ENCODE results near the gene S1PR4.
A peak's percentile ranks its signal among the peaks of the same experiment; 100 is the strongest.

The S1PR4 gene, protein sequence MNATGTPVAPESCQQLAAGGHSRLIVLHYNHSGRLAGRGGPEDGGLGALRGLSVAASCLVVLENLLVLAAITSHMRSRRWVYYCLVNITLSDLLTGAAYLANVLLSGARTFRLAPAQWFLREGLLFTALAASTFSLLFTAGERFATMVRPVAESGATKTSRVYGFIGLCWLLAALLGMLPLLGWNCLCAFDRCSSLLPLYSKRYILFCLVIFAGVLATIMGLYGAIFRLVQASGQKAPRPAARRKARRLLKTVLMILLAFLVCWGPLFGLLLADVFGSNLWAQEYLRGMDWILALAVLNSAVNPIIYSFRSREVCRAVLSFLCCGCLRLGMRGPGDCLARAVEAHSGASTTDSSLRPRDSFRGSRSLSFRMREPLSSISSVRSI

DNA sequence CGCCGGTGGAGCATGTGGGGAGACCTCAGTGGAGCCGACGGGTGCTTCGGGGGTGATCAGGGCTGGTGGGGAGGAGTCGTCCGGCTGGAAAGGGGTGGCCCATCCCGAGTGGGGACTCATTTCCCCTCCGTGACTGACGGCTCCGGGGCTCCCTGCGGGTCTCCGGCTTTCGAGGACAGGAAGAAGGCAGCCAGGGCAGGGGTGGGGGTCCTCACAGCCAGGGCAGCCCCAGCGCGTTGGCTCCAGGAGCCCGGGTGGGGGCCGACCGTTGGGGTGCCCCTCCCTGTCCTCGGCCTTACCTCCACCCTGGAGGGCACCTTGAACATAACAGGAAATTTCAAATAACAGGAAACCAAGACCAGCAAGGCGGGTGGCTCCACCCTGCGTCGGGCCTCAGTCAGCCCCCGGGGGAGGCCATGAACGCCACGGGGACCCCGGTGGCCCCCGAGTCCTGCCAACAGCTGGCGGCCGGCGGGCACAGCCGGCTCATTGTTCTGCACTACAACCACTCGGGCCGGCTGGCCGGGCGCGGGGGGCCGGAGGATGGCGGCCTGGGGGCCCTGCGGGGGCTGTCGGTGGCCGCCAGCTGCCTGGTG lies at the start of gene S1PR4:
TSS of gene S1PR4 (plus strand) at position 393 of the 596 bp plus-strand sequence. CDS start at position 417, 24 bp downstream.
- peak; percentile 31 to 42 for DNase-seq (ENCODE audit: low read depth in 1 of 2, low spot score in 1 of 2)

DNA sequence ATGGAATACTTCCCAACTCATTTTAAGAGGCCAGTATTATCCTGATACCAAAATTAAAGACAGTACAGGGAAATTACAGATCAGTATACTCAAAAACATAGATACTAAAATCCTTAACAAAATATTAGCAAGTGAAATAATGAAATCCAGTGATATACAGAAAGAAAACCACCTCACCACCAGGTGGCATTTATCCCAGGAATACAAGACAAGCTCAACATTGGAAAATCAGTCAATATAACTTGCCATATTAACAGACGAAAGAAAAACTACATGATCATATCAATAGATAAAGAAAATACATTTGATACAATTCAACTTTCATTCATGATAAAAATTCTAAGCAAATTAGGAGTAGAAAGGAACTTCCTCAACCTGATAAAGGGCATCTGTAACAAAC lies 49.5 kb upstream of the S1PR4 start:
- DNase-seq (ENCODE audit: low read depth in 1 of 2, low spot score in 1 of 2) = no peak

DNA sequence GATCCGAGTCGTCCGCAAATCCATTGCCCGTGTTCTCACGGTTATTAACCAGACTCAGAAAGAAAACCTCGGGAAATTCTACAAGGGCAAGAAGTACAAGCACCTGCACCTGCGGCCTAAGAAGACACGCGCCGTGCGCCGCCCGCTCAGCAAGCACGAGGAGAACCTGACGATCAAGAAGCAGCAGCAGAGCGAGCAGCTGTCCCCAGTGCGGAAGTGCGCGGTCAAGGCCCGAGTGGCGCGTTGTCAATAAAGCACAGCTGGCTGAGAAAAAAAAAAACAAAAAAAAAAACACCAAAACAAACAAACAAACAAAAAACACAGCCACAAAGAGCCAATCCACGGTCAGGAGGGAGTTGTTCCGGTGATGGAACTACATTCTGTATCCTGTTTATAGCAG lies 47.4 kb upstream of the S1PR4 start:
- no peak for DNase-seq (ENCODE audit: low read depth in 1 of 2, low spot score in 1 of 2)

DNA sequence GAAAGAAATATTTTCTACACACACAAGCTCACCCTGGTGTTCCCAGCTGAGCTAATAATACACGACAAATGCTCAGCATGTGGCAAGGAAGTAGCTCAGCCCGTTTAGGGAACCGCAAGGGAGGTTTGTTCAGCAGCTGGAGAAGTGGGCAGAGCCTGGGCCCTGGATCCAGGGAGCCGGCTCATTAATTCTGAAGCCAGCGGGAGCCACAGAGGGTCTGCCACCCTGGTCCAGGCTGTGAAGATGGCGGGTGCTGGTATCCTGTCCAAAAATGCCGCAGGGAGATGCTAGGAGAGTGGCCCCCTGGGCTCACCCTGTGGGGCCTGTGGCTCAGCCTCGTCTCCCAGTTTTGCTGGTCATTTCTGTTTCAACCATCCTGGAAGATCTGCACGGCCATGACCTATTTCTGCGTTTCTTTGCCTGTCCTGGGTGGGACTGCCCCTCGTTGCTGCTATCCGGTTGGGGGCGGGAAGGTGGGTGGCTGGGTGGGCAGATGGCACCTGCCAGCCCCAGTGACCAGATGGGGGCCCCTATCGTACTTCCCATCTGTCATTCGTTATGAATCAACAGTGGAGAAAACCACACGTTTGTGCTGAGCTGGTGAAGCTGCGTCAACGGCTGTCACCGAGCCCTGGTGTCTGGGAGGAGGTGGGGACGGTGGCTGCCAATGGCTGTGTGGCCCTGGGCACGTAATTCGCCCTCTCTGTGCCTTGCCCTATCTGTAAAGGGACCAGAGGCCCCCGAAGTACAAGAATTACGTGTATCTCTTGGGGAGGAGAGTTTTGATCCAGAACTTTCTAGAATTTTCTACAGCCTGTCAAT lies 45.4 kb upstream of the S1PR4 start:
- peak; percentile 49 to 69 for DNase-seq (ENCODE audit: low read depth in 1 of 2, low spot score in 1 of 2)

DNA sequence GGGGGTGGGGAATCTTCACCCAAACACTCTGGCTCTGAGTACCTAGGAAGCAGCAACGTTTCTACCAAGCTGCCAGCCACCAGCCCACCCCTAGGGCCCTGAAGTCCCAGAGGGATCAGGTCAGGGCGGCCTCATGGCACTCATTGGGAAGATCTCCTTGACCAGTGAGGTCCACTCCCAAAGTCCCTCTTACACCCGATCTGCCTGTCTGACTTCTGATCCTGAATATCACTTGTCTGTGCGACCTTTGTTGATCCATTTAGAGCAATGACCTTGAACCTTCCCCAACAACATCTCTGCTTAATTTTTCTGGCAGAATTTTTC lies 44.8 kb upstream of the S1PR4 start:
- DNase-seq (ENCODE audit: low read depth in 1 of 2, low spot score in 1 of 2) = no peak

DNA sequence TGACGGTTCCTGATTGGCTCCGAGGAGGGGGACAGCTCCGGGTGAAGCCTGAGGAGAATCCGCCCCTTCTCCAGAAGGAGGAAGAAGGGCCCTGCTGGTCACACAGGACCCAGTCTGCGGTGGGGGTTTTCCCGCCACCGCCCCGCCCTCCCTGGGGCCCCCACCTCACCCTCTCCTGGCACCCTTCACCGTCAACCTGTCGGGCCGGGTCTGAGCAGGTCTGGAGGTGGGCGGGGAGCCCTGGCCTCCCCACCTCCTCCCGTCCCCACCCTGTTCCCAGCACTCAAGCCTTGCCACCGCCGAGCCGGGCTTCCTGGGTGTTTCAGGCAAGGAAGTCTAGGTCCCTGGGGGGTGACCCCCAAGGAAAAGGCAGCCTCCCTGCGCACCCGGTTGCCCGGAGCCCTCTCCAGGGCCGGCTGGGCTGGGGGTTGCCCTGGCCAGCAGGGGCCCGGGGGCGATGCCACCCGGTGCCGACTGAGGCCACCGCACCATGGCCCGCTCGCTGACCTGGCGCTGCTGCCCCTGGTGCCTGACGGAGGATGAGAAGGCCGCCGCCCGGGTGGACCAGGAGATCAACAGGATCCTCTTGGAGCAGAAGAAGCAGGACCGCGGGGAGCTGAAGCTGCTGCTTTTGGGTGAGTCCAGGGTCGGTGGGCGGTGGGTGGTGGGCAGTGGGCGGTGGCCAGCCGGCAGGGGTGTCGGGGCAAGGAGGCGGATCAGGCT lies 42.4 kb upstream of the S1PR4 start, which contains the start of gene GNA15:
TSS of gene GNA15 (plus strand) at position 73 of the 723 bp plus-strand sequence. CDS start at position 491, 418 bp downstream.
- DNase-seq (ENCODE audit: low read depth in 1 of 2, low spot score in 1 of 2) = peak in 1 of 2 donors; percentile 21

DNA sequence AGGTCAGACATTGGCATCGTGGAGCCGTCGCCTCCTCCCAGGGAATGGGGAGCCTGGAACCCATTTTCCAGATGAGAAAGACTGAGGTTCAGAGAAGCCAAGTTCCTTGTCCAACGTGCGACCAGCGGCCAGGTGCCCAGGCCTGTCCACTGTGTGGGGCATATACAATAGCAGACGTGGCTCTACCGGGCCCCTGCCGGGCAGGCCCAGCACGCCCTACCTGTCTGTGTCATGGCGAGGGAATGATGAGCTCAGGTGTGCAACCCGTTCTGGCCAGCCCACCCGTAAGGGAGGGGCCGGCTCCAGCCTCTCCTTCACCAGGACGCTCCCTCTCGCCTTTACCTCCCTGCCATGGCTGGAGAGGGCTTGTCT lies 41.9 kb upstream of the S1PR4 start:
- DNase-seq (ENCODE audit: low read depth in 1 of 2, low spot score in 1 of 2) = no peak

DNA sequence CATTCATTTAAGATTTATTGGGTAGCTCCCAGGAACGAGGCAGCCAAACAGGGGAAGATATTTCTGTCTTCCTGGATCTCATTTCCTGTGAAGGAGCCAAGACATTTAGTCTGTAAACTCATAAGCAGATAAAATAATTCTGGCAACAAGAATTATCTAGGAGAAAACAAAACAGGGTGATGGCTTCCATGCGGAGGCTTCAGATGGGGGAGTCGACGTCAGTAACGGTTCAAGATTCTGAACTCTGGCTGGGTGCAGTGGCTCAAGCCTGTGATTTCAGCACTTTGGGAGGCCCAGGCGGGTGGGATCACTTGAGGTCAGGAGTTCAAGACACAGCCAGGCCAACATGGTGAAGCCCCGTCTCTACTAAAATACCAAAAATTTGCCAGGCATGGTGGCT lies 41.5 kb upstream of the S1PR4 start:
- DNase-seq (ENCODE audit: low read depth in 1 of 2, low spot score in 1 of 2) = no peak

DNA sequence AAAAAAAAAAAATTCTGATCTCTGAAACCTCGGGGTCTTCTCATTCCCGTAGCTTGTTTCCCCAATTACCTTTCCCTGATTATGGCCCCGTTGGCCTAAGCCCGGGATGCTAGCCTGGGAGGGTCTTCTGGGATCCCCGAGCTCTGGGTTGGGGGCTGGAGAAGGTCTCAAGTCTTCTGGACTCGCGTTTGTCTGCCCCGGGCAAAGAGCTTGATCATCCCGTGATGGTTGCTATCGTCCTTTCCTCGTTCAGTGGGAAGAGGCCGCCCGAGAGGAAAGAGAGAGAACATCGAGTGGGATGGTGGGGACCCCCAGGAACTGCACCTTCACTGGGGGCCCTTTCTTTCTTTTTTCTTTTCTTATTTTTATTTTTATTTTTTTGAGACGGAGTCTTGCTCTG lies 40.3 kb upstream of the S1PR4 start:
- DNase-seq (ENCODE audit: low read depth in 1 of 2, low spot score in 1 of 2) = no peak

DNA sequence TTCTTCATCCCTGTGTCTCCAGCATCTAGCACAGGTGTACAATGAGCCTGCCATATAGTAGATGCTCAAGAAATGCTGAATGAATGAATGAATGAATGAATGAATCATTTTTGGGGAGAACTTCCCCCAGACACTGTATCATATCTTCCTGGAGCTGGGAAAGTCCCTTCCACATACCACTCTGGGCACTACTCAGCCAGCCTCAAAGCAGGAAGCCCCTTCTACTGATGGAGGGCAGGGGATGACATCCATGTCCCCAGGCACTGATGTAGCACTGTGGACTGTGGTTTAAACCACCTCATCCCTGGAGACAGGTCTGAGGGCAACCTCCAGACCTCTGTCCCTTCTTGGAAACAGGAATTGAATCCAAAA lies 37.9 kb upstream of the S1PR4 start:
- no peak for DNase-seq (ENCODE audit: low read depth in 1 of 2, low spot score in 1 of 2)

DNA sequence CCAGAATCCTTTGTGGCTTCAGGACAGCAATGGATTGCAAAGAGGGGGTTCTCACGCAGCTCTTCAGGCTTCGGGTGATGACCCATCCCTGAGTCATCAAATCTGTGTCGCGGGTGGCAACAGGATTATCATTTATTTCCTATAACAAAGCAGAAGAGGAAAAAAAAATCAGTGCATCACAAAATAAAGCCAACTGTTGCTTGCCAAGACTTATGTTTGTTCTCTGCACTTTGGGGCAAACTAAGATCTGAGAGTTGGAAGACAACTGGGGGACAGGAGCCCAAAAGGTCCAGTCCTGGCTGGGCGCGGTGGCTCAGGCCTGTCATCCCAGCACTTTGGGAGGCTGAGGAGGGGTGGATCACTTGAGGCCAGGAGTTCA lies 36.3 kb upstream of the S1PR4 start:
- peak; percentile 27 to 57 for DNase-seq (ENCODE audit: low read depth in 1 of 2, low spot score in 1 of 2)

DNA sequence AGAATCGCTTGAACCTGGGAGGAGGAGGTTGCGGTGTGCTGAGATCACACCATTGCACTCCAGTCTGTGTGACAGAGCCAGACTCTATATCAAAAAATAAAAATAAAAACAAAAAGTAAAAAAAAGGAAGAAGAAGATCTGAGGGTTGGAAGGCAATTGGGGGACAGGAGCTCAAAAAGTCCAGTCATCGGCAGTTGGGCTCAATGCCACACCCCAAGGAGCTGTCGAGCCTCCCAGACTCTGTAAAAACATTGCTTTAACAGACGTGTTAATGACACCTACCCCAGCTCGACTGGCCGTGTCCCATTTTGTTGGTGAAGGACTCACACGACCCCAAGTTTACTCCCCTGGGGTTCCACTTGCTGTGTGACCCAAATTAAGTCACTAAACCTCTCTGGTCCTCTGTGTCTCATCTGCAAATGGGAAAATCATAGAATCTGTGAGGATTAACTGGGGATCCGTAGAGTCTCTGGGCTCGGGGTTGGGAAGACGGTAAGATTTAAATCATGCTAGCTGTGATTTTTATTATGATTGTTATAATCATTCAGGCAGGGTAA lies 35.7 kb upstream of the S1PR4 start:
- DNase-seq (ENCODE audit: low read depth in 1 of 2, low spot score in 1 of 2) = no peak

DNA sequence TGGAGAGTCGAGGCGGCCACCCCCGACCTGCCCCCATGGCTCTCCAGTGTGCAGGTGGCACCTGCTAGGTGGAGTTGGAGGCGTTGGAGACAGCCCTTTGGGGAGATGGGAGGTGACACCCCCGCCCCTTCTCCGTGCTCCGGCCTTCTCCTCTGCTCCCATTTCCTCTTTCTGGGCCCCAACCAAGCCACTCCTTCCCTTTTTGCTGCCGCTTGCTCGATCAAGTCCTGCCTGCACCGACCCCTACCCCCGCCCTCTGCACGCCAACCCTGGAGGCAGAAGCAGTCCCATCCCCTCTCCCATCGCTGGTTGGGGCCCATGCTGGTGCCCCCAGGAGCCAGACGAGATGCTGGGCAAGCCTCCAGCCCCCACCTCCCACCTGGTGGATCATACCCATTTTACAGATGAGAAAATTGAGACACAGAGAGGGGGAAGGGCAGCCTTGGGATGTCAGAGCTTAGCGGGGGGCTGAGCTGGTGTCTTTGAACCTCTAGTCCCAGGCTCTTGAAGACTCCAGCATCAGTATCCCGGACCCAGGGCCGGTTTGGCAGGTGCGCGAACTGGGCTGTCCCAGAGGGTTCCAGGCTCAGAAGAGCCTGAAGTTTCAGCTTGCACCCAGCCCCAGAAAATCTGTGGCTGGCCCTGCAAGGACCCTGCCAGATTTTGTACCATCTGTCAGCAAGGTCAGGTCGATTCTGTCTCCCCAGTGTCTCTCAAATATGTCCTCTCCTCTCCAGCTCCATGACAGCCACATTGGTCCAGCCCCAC lies 32.5 kb upstream of the S1PR4 start:
- no peak for DNase-seq (ENCODE audit: low read depth in 1 of 2, low spot score in 1 of 2)

DNA sequence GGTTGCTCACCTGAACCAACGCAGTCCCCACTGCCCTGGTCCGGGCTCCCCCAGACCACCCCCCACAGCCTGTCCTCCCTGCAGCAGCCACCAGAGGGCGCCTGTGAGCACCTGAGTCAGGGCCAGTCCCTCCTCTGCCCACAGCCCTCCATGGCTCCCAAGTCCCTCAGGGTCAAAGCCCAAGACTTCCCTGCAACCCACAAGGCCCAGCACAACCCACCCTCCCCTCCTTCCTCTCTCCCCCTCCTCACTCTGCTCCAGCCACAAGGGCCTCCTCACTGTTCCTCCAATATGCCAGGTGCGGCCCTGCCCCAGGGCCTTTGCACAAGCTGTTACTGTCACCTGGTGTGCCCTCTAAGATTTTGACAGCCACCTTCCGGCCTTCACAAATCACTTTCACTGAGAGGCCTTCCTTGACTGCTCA lies 31.9 kb upstream of the S1PR4 start:
- peak; percentile 44 to 54 for DNase-seq (ENCODE audit: low read depth in 1 of 2, low spot score in 1 of 2)

DNA sequence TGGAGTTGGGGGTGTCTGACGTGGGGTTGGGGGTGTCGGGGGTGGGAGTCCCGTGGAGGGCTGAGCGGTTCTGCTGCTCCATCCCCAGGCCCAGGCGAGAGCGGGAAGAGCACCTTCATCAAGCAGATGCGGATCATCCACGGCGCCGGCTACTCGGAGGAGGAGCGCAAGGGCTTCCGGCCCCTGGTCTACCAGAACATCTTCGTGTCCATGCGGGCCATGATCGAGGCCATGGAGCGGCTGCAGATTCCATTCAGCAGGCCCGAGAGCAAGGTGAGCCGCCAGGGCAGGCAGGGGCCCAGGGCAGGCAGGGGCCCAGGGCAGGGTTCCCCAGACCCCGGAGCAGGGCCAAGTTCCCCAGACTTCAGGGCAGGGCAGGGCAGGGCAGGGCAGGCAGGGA lies 30.1 kb upstream of the S1PR4 start:
- DNase-seq (ENCODE audit: low read depth in 1 of 2, low spot score in 1 of 2) = no peak

DNA sequence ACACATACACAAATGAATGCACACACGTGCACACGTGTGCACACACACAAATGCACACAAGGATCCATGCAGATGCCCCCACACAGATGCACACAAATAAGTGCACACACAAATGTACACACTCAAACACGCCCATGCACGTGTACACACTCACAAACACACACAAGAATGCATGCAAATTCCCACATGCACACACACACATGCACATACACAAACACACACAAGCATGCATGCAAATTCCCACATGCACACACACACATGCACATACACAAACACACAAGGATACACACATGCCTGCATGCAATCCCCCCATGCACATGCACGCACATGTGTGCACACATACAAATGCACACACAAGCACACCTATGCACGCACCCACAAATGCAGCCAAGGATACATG lies 29.5 kb upstream of the S1PR4 start:
- DNase-seq (ENCODE audit: low read depth in 1 of 2, low spot score in 1 of 2) = no peak

DNA sequence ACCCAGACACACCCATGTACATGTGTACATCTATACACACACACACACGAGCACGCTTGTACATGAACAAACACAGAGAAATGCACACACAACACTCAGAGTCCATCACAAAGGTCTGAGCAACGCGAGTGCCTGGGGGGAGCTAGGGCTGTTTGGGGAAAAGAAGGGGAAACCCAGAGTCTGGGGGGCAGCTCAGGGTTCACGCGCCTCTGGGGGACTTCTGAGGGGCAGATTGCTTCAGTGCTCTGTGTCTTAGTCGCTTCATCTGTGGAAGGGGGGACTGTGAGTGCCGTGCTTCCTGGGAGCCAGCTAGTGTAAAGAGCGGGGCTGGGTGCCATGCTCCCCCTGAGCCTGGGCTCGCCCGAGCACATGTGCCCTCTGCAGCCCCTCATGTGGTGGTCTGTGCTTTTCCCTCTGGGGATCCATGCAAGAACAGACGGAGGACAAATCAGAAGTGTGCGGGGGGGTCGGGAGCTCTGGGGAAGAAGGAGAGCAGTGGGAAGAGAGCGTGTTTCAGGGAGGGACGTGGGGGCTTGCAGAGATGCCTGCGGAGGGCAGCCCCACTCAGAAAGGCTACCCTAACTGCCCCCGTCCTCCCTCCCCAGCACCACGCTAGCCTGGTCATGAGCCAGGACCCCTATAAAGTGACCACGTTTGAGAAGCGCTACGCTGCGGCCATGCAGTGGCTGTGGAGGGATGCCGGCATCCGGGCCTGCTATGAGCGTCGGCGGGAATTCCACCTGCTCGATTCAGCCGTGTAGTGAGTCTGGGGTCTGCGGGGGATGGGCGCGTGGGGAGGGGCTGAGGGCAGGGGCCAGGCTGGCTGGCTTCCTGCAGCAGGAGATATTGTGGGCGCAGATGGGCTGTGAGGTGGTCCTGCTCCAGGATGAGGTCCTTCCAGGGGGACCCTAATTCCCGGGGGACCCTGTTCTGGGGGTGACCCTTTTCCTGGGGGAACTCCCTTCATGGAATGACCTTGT lies 28.8 kb upstream of the S1PR4 start:
- no peak for DNase-seq (ENCODE audit: low read depth in 1 of 2, low spot score in 1 of 2)

DNA sequence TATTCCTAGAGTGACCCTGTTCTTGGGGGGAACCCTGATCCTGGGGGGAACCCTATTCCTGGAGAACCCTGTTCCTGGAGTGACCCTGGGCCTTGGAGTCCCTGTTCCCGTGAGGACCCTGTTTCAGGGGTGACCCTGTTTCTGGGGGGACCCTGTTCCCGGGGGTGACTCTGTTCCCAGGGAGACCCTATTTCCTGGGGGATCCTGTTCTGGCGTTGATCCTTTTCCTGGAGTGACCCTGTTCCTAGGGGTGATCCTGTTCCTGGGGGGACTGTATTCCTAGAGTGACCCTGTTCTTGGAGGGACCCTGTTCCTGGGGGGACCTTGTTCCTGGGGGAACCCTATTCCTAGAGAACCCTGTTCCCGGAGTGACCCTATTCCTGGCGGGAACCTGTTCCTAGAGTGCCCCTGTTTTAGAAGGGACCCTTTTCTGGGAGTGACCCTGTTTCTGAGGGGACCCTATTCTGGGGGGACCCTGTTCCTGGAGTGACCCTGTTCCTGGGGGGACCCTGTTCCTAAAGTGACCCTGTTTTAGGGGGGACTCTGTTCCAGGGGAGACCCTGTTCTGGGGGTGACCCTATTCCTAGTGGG lies 27.7 kb upstream of the S1PR4 start:
- DNase-seq (ENCODE audit: low read depth in 1 of 2, low spot score in 1 of 2) = no peak

All from activated CD4-positive, alpha-beta T cell treated with anti-CD3 and anti-CD28 coated beads, Interleukin-2, amount 50 U/mL, for 24 hours (primary cell).